IMR-90 (cell line): ENCODE measurements around the gene PLD3.

Experiments used
- CEBPB ChIP-seq: IDR thresholded peaks from 2 replicates; pipeline ENCODE4 v1.6.1; 2012; ENCODE audit warnings: low read depth, low read length, improper control_type of control experiment
- CTCF ChIP-seq: conservative IDR thresholded peaks from 2 replicates; pipeline ENCODE4 v1.5.1; 2012; ENCODE audit warnings: mild to moderate bottlenecking, low read depth, low read length, improper control_type of control experiment
- POLR2A ChIP-seq: IDR thresholded peaks from 2 replicates; pipeline ENCODE4 v1.6.1; 2012; ENCODE audit warnings: mild to moderate bottlenecking, low read depth, low read length
- RFX5 ChIP-seq: IDR thresholded peaks from 2 replicates; pipeline ENCODE4 v1.8.0; 2012; ENCODE audit warnings: low read depth, mild to moderate bottlenecking, low read length, moderate library complexity

- TF ChIP-seq CTCF (no peak), POLR2A (no peak), CEBPB (no peak), RFX5 (no peak)
Measured at GRCh38 chr19:40413291-40413845, 64.9 kb downstream of the PLD3 start, which contains the start of gene PRX.
